IMR-90 (cell line): ENCODE measurements around the gene TRAF3IP1. TPM values are rescaled to one million over a fixed set of nuclear protein-coding genes. Genes with fewer than 3 reads are reported as not detected.

Source experiments
- ATAC-seq: fragments of 200-7000 bp; cut with Tn5 transposase; 2 replicates; pipeline ENCODE4 v1.9.1; 2020; ENCODE audit warnings: low read depth, mild to moderate bottlenecking, moderate library complexity
- BruUV-seq: library from RNA; stranded (reverse); fragments of 400-500 nt; replicated peaks from 2 replicates; lab custom pipeline; 2021; lab: Mats Ljungman, UMichigan
- CTCF ChIA-PET: fragments of 300-600 bp; formaldehyde crosslinking; extraction: SDS; loops from one replicate; lab custom pipeline; 2021; ENCODE audit warnings: antibody characterized with exemption; lab: Yijun Ruan, JAX
- POLR2A ChIA-PET: fragments of 300-600 bp; sonication (Branson Sonifier 250); formaldehyde crosslinking; loops from one replicate; lab custom pipeline; 2022; ENCODE audit warnings: antibody characterized with exemption; ENCODE audit not compliant: unreplicated experiment; lab: Charles Lee
- DNase-seq: peaks from one replicate; pipeline ENCODE4 v3.0.0; 2013
- H2AFZ ChIP-seq: replicated peaks from 2 replicates; pipeline ENCODE3; 2013; ENCODE audit warnings: low read length, mild to moderate bottlenecking; ENCODE audit not compliant: poor library complexity
- H2AK5ac ChIP-seq: 2 replicates; pipeline ENCODE4 v1.6.1; 2013; ENCODE audit warnings: low read depth, low read length, inconsistent platforms
- H2AK9ac ChIP-seq: replicated peaks from 2 replicates; pipeline ENCODE3; 2013; ENCODE audit warnings: mild to moderate bottlenecking, low read depth, low read length, moderate library complexity; ENCODE audit not compliant: poor library complexity
- H2BK120ac ChIP-seq: 2 replicates; pipeline ENCODE4 v1.6.1; 2013; ENCODE audit warnings: low read depth, low read length, inconsistent platforms
- H2BK15ac ChIP-seq: 3 replicates; pipeline ENCODE4 v1.6.1; 2013; ENCODE audit warnings: low read depth, low read length, inconsistent platforms
- H2BK20ac ChIP-seq: 2 replicates; pipeline ENCODE4 v1.6.1; 2013; ENCODE audit warnings: low read depth, mild to moderate bottlenecking, inconsistent platforms, low read length, moderate library complexity
- H2BK5ac ChIP-seq: 2 replicates; pipeline ENCODE4 v1.6.1; 2013; ENCODE audit warnings: mild to moderate bottlenecking, low read depth, low read length, inconsistent platforms; ENCODE audit not compliant: poor library complexity, severe bottlenecking
- H3K14ac ChIP-seq: replicated peaks from 2 replicates; pipeline ENCODE4 v1.6.1; 2013; ENCODE audit warnings: low read depth, low read length, inconsistent platforms
- H3K18ac ChIP-seq: 2 replicates; pipeline ENCODE4 v1.6.1; 2013; ENCODE audit warnings: low read depth, low read length, control low read depth
- H3K23ac ChIP-seq: 2 replicates; pipeline ENCODE4 v1.6.1; 2013; ENCODE audit warnings: low read depth, low read length, inconsistent platforms
- H3K27ac ChIP-seq: 2 replicates; pipeline ENCODE4 v1.5.1; 2013; ENCODE audit warnings: mild to moderate bottlenecking, control low read depth, low read length; ENCODE audit not compliant: insufficient read depth
- H3K27me3 ChIP-seq: 2 replicates; pipeline ENCODE4 v1.6.1; 2013; ENCODE audit warnings: low read length; ENCODE audit not compliant: control insufficient read depth, insufficient read depth
- H3K36me3 ChIP-seq: 2 replicates; pipeline ENCODE4 v1.6.1; 2013; ENCODE audit warnings: low read length, mixed read lengths; ENCODE audit not compliant: control insufficient read depth, insufficient read depth
- H3K4ac ChIP-seq: 2 replicates; pipeline ENCODE4 v1.6.1; 2013; ENCODE audit warnings: low read depth, low read length, inconsistent platforms
- H3K4me1 ChIP-seq: 2 replicates; pipeline ENCODE4 v1.6.1; 2013; ENCODE audit warnings: low read length, mixed read lengths; ENCODE audit not compliant: control insufficient read depth, insufficient read depth
- H3K4me2 ChIP-seq: 2 replicates; pipeline ENCODE4 v1.6.1; 2013; ENCODE audit warnings: low read depth, mild to moderate bottlenecking, control low read depth, low read length, moderate library complexity
- H3K4me3 ChIP-seq: 2 replicates; pipeline ENCODE4 v1.5.1; 2013; ENCODE audit warnings: low read depth, mild to moderate bottlenecking, control low read depth, low read length, moderate library complexity; ENCODE audit not compliant: insufficient read depth
- H3K56ac ChIP-seq: 2 replicates; pipeline ENCODE4 v1.6.1; 2013; ENCODE audit warnings: low read length, inconsistent platforms; ENCODE audit not compliant: insufficient read depth; ENCODE audit errors: extremely low read depth
- H3K79me1 ChIP-seq, 2 experiments: 2 replicates each; pipeline ENCODE4 v1.6.1; 2013; ENCODE audit warnings: low read length in 2 of 2, inconsistent platforms in 1 of 2, low read depth in 1 of 2
- H3K9ac ChIP-seq: 2 replicates; pipeline ENCODE4 v1.6.1; 2013; ENCODE audit warnings: low read depth, low read length, control low read depth
- H3K9me1 ChIP-seq: 2 replicates; pipeline ENCODE4 v1.6.1; 2013; ENCODE audit warnings: low read length, inconsistent platforms; ENCODE audit not compliant: insufficient read depth
- H3K9me3 ChIP-seq: 2 replicates; pipeline ENCODE4 v1.6.1; 2013; ENCODE audit warnings: low read length; ENCODE audit not compliant: control insufficient read depth, insufficient read depth
- H4K20me1 ChIP-seq: 2 replicates; pipeline ENCODE4 v1.6.1; 2013; ENCODE audit warnings: low read length, inconsistent platforms; ENCODE audit not compliant: insufficient read depth
- H4K5ac ChIP-seq: 2 replicates; pipeline ENCODE4 v1.6.1; 2013; ENCODE audit warnings: mild to moderate bottlenecking, low read depth, low read length, control low read depth
- H4K8ac ChIP-seq, 2 experiments: 2 replicates each; pipeline ENCODE4 v1.6.1; 2013; ENCODE audit warnings: low read depth in 2 of 2, low read length in 2 of 2, control low read depth in 1 of 2, inconsistent platforms in 1 of 2
- H4K91ac ChIP-seq: 2 replicates; pipeline ENCODE4 v1.6.1; 2013; ENCODE audit warnings: low read depth, low read length, inconsistent platforms; ENCODE audit not compliant: insufficient read depth
- BHLHE40 ChIP-seq: fragments of 150-350 bp; IDR thresholded peaks from 2 replicates; pipeline ENCODE4 v1.6.1; 2016; ENCODE audit warnings: mild to moderate bottlenecking, low read depth, low read length
- RAD21 ChIP-seq: IDR thresholded peaks from 2 replicates; pipeline ENCODE4 v1.6.1; 2012; ENCODE audit warnings: low read length, improper control_type of control experiment
- RFX5 ChIP-seq: IDR thresholded peaks from 2 replicates; pipeline ENCODE4 v1.8.0; 2012; ENCODE audit warnings: low read depth, mild to moderate bottlenecking, low read length, moderate library complexity
- USF2 ChIP-seq: fragments of 150-350 bp; IDR thresholded peaks from 2 replicates; pipeline ENCODE4 v1.6.1; 2017; ENCODE audit warnings: mild to moderate bottlenecking, antibody characterized with exemption, low read length, low read depth
- WGBS, 2 experiments: methylation state at CpG; one replicate each; pipeline versions ENCODE4 v1.1.5 to v1.1.7; 2013; ENCODE audit warnings: missing lambda C conversion rate in 2 of 2; ENCODE audit not compliant: insufficient read length in 1 of 2; ENCODE audit errors: extremely low coverage in 2 of 2; 5-methylcytosine and 5-hydroxymethylcytosine counted together
- dilution Hi-C: fragments of 300-500 bp; cut with HindIII; formaldehyde crosslinking; loops from one replicate; pipeline ENCODE4 v1.14.3; 2018; ENCODE audit warnings: low sequenced_read_pairs; ENCODE audit not compliant: unreplicated experiment
- in situ Hi-C: fragments of 300-500 bp; cut with MboI; formaldehyde crosslinking; loops from 3 replicates; pipeline ENCODE4 v1.14.3; 2019; ENCODE audit warnings: low sequenced_read_pairs, inconsistent platforms, mixed read lengths
- intact Hi-C: fragments of 100-400 bp; cut with micrococcal nuclease; formaldehyde crosslinking; loops from 2 replicates; pipeline ENCODE4 v1.10.0; 2022
- polyA plus RNA-seq, 3 experiments: library from polyadenylated mRNA; depleted of rRNA; stranded (reverse); fragments of >200 nt; gene quantifications; 2 replicates each; pipeline ENCODE4 v1.2.3, GENCODE V29; 2012; ENCODE audit warnings: low replicate concordance in 1 of 3
- total RNA-seq: library from RNA; depleted of rRNA; stranded (reverse); fragments of >200 nt; gene quantifications from 2 replicates; pipeline ENCODE4 v1.2.3, GENCODE V29; 2012

TRAF3IP1 gene
- total and polyA plus RNA-seq, 2 of the 4 experiments (the other 2 are of a cell fraction): 5.9 to 8.3 TPM

DNA sequence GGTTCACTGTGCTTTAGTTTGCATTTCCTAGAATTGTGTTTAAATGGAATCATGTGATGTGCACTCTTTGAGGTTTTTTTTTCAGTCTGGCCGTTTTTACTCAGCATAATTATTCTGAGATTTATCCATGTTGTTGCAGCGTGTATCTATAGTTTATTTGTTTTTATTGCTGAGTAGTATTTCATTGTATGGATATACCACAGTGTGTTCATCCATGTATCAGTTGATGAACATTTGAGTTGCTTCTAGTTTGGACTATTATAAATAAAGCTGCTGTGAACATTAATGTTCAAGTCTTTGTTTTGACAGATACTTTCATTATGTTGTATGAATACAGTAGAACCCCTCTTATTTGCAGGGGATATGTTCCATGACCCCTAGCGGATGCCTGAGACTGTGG is 39.1 kb downstream of the TRAF3IP1 start:
- ATAC-seq (no peak), DNase-seq (no peak)
- no peak overlapping the region for H2BK120ac ChIP-seq
- no peak overlapping the region for H2BK5ac ChIP-seq
- no peak overlapping the region for H3K23ac ChIP-seq
- in situ Hi-C loops (loop anchor here (25.0 kb wide), 1 partner anchor 603 kb away; no protein-coding TSS in a partner anchor), intact Hi-C loops (no loop called here), dilution Hi-C loops (no loop called here)
- no peaks in the 10 kb centered on the region for H3K9me1 ChIP-seq
- H3K14ac ChIP-seq: no peak overlapping the region
- H4K20me1 ChIP-seq: no peaks in the 10 kb centered on the region
- H3K9ac ChIP-seq: no peak overlapping the region
- H2BK20ac ChIP-seq: no peak overlapping the region
- no TSS peak for BruUV-seq
- no peaks in the 10 kb centered on the region for H3K9me3 ChIP-seq
- no peaks in the 10 kb centered on the region for H3K27me3 ChIP-seq
- H3K79me1 ChIP-seq: no peaks in the 10 kb centered on the region
- no peak overlapping the region for H3K4me2 ChIP-seq
- no peak overlapping the region for H2AK5ac ChIP-seq
- no peak overlapping the region for H3K27ac ChIP-seq
- no peak overlapping the region for H2AK9ac ChIP-seq
- no peaks in the 10 kb centered on the region for H3K4me1 ChIP-seq
- H4K5ac ChIP-seq: no peak overlapping the region
- H4K91ac ChIP-seq: no peak overlapping the region
- H3K4ac ChIP-seq: no peak overlapping the region
- ChIA-PET POLR2A (no interaction called here), CTCF (no interaction called here)
- H2AFZ ChIP-seq: no peak overlapping the region
- no peak overlapping the region for H4K8ac ChIP-seq
- H2BK15ac ChIP-seq: no peak overlapping the region
- H3K18ac ChIP-seq: no peak overlapping the region
- TF ChIP-seq RAD21 (no peak), BHLHE40 (no peak), RFX5 (no peak), USF2 (no peak)
- H3K4me3 ChIP-seq: no peak overlapping the region
- H3K36me3 ChIP-seq: peaks cover 22% of the 10 kb centered on the region
- 100% methylated on average over 2 of the region's 3 CpGs; no CpG with 5 or more reads in 1 of the 2 experiments for WGBS, 2 experiments
- H3K56ac ChIP-seq: no peak overlapping the region
